Osteocyte (in vitro differentiated cells): Measurements from ENCODE around the gene TSPEAR. TPM values are rescaled to one million over a fixed set of nuclear protein-coding genes. Genes with fewer than 3 reads are reported as not detected.
"Not testable (repeated sequence)": the region's sequence is repeated elsewhere in the genome, so short reads cannot be mapped to it uniquely, and the experiment has no call there.

Experiments used
- DNase-seq: peaks from one replicate; pipeline ENCODE4 v3.0.0; 2021; ENCODE audit warnings: mixed read lengths; ENCODE audit not compliant: unreplicated experiment; ENCODE audit errors: extremely low spot score
- H3K27ac Mint-ChIP-seq: one replicate; pipeline ENCODE4 v1.8.0; 2021; ENCODE audit warnings: mild to moderate bottlenecking, mixed read lengths; ENCODE audit not compliant: unreplicated experiment
- H3K27me3 Mint-ChIP-seq: one replicate; pipeline ENCODE4 v1.8.0; 2021; ENCODE audit warnings: mixed read lengths; ENCODE audit not compliant: unreplicated experiment
- H3K36me3 Mint-ChIP-seq: one replicate; pipeline ENCODE4 v1.8.0; 2021; ENCODE audit warnings: mixed read lengths; ENCODE audit not compliant: unreplicated experiment
- H3K4me1 Mint-ChIP-seq: one replicate; pipeline ENCODE4 v1.8.0; 2021; ENCODE audit warnings: mixed read lengths; ENCODE audit not compliant: unreplicated experiment
- H3K4me3 Mint-ChIP-seq: one replicate; pipeline ENCODE4 v1.8.0; 2021; ENCODE audit warnings: mild to moderate bottlenecking, moderate library complexity, mixed read lengths; ENCODE audit not compliant: unreplicated experiment
- H3K9me3 Mint-ChIP-seq: one replicate; pipeline ENCODE4 v1.8.0; 2021; ENCODE audit warnings: mixed read lengths; ENCODE audit not compliant: unreplicated experiment
- CTCF ChIP-seq: fragments of 200-600 bp; sonication (generic); IDR thresholded peaks from 2 replicates; pipeline ENCODE4 v1.5.0; 2021; ENCODE audit warnings: antibody characterized with exemption, mild to moderate bottlenecking, moderate library complexity
- total RNA-seq: library from RNA; stranded (reverse); gene quantifications from 2 replicates; pipeline ENCODE4 v1.2.1, GENCODE V29; 2021

TSPEAR gene
- total RNA-seq, 1 donor from 2014 or later: not detected

GRCh38 chr21:44691686-44692085, 19.7 kb downstream of the TSPEAR start:
- H3K9me3 Mint-ChIP-seq: peaks cover 15% of the 10 kb centered on the region
- peaks cover 18% of the 10 kb centered on the region for H3K4me1 Mint-ChIP-seq
- peaks cover 4% of the 10 kb centered on the region for H3K36me3 Mint-ChIP-seq
- peaks cover 44% of the 10 kb centered on the region for H3K27me3 Mint-ChIP-seq
- DNase-seq: no peak
- H3K4me3 Mint-ChIP-seq: no peak overlapping the region
- TF ChIP-seq CTCF: no peak
- no peak overlapping the region for H3K27ac Mint-ChIP-seq

- H3K36me3 Mint-ChIP-seq, H3K27ac Mint-ChIP-seq, H3K4me3 Mint-ChIP-seq: not testable (repeated sequence)
- peak; percentile 54 for DNase-seq
- Mint-ChIP-seq H3K27me3 (peaks cover 54% of the 10 kb centered on the region), H3K4me1 (peaks cover 15% of the 10 kb centered on the region), H3K9me3 (peaks cover 15% of the 10 kb centered on the region)
These were observed 21.6 kb downstream of the TSPEAR start for GRCh38 chr21:44689740-44690139.

GRCh38 chr21:44687671-44688070, 23.7 kb downstream of the TSPEAR start:
- DNase-seq: peak; percentile 62
- Mint-ChIP-seq H3K9me3 (peaks cover 5% of the 10 kb centered on the region), H3K27ac (no peak overlapping the region), H3K27me3 (peaks cover 72% of the 10 kb centered on the region), H3K4me1 (peaks cover 15% of the 10 kb centered on the region), H3K36me3 (peaks cover under 1% of the 10 kb centered on the region), H3K4me3 (no peak overlapping the region)
- no peak for TF ChIP-seq CTCF

- H3K27ac Mint-ChIP-seq: no peak overlapping the region
- no peaks in the 10 kb centered on the region for H3K36me3 Mint-ChIP-seq
- TF ChIP-seq CTCF: no peak
- H3K4me1 Mint-ChIP-seq: peaks cover 15% of the 10 kb centered on the region
- no peak overlapping the region for H3K4me3 Mint-ChIP-seq
- no peaks in the 10 kb centered on the region for H3K9me3 Mint-ChIP-seq
- DNase-seq: peak; percentile 79
- peaks cover 78% of the 10 kb centered on the region for H3K27me3 Mint-ChIP-seq
These were observed 24.4 kb downstream of the TSPEAR start for GRCh38 chr21:44686843-44687561.

GRCh38 chr21:44686000-44686781, 25.2 kb downstream of the TSPEAR start:
- peak; percentile 76 for DNase-seq
- Mint-ChIP-seq H3K36me3 (no peaks in the 10 kb centered on the region), H3K27me3 (peaks cover 76% of the 10 kb centered on the region), H3K4me1 (peaks cover 15% of the 10 kb centered on the region), H3K9me3 (no peaks in the 10 kb centered on the region), H3K27ac (no peak overlapping the region), H3K4me3 (no peak overlapping the region)
- no peak for TF ChIP-seq CTCF

- H3K9me3 Mint-ChIP-seq, H3K36me3 Mint-ChIP-seq, H3K27ac Mint-ChIP-seq, H3K4me3 Mint-ChIP-seq: not testable (repeated sequence)
- Mint-ChIP-seq H3K27me3 (peaks cover 76% of the 10 kb centered on the region), H3K4me1 (peaks cover 15% of the 10 kb centered on the region)
- peak; percentile 67 for DNase-seq
These were observed 26.3 kb downstream of the TSPEAR start for GRCh38 chr21:44685050-44685449.
